GM12878 (cell line): Measurements from ENCODE around the gene APLN.

ENCODE experiments used
- CEBPB ChIP-seq, 2 experiments: fragments of 150-350 bp in 1 of 2; IDR thresholded peaks; 2 replicates each; pipeline ENCODE4 v1.6.1; 2012 to 2014; ENCODE audit warnings: low read depth in 2 of 2, low read length in 2 of 2, borderline replicate concordance in 1 of 2, inconsistent platforms in 1 of 2
- CHD4 ChIP-seq: fragments of 200-600 bp; sonication (generic); IDR thresholded peaks from 2 replicates; pipeline ENCODE4 v1.6.1; 2016; ENCODE audit warnings: mild to moderate bottlenecking
- CTCF ChIP-seq, 3 experiments: IDR thresholded peaks in 2 of 3; conservative IDR thresholded peaks in 1 of 3; 2 replicates each; pipeline ENCODE4 v1.5.1; 2011; ENCODE audit warnings: low read depth in 3 of 3, low read length in 3 of 3, mild to moderate bottlenecking in 3 of 3, control low read depth in 2 of 3, moderate library complexity in 2 of 3, inconsistent platforms in 1 of 3, mixed read lengths in 1 of 3; ENCODE audit not compliant: control insufficient read depth in 2 of 3, insufficient read depth in 1 of 3; ENCODE audit errors: extremely low read depth in 1 of 3
- E2F4 ChIP-seq: IDR thresholded peaks from 2 replicates; pipeline ENCODE4 v1.6.1; 2012; ENCODE audit warnings: low read depth, low read length, improper control_type of control experiment
- EP300 ChIP-seq, 2 experiments: fragments of 150-350 bp in 1 of 2; IDR thresholded peaks; 2 replicates each; pipeline ENCODE4 v1.6.1; 2011 to 2012; ENCODE audit warnings: low read depth in 2 of 2, low read length in 2 of 2, borderline replicate concordance in 1 of 2, improper control_type of control experiment in 1 of 2, inconsistent platforms in 1 of 2; ENCODE audit not compliant: control insufficient read depth in 1 of 2
- GATAD2B ChIP-seq: fragments of 450-650 bp; conservative IDR thresholded peaks from 2 replicates; pipeline ENCODE4 v1.6.1; 2017; ENCODE audit warnings: low read depth, mild to moderate bottlenecking, moderate library complexity
- HCFC1 ChIP-seq: fragments of 150-350 bp; IDR thresholded peaks from 2 replicates; pipeline ENCODE4 v1.6.1; 2014; ENCODE audit warnings: low read length
- HDGF ChIP-seq: fragments of 450-650 bp; IDR thresholded peaks from 2 replicates; pipeline ENCODE4 v1.6.1; 2016; ENCODE audit warnings: antibody characterized with exemption
- PAX8 ChIP-seq: fragments of 450-650 bp; IDR thresholded peaks from 2 replicates; pipeline ENCODE4 v1.6.1; 2017; ENCODE audit warnings: mild to moderate bottlenecking, moderate library complexity
- POLR2AphosphoS5 ChIP-seq: IDR thresholded peaks from 2 replicates; pipeline ENCODE4 v1.6.1; 2011; ENCODE audit warnings: mild to moderate bottlenecking, low read length, inconsistent platforms
- REST ChIP-seq: IDR thresholded peaks from 2 replicates; pipeline ENCODE4 v1.6.1; 2012; ENCODE audit warnings: mild to moderate bottlenecking, low read depth, low read length
- SMARCA5 ChIP-seq: fragments of 450-650 bp; IDR thresholded peaks from 2 replicates; pipeline ENCODE4 v1.6.1; 2017; ENCODE audit warnings: mild to moderate bottlenecking
- YY1 ChIP-seq: IDR thresholded peaks from 2 replicates; pipeline ENCODE4 v1.6.1; 2011; ENCODE audit warnings: low read depth, mild to moderate bottlenecking, low read length
- ZNF687 ChIP-seq: fragments of 450-650 bp; IDR thresholded peaks from 2 replicates; pipeline ENCODE4 v1.6.1; 2017; ENCODE audit warnings: mild to moderate bottlenecking, moderate library complexity

- TF ChIP-seq POLR2AphosphoS5 = no peak
- no peak for TF ChIP-seq HCFC1
- no peak for TF ChIP-seq HDGF
- no peak for TF ChIP-seq CEBPB (IDR thresholded peaks at IDR 0.05; ENCODE audit: borderline replicate concordance in 1 of 2, low read depth in 2 of 2, low read length in 2 of 2)
- no peak for TF ChIP-seq YY1
- no peak for TF ChIP-seq REST
- no peak for TF ChIP-seq CHD4
- TF ChIP-seq ZNF687 = no peak
- no peak for TF ChIP-seq CTCF (IDR thresholded peaks at IDR 0.05 in 2 of 3, conservative IDR thresholded peaks at IDR 0.05 in 1 of 3; ENCODE audit: control insufficient read depth in 2 of 3, extremely low read depth in 1 of 3, insufficient read depth in 1 of 3, low read depth in 3 of 3, low read length in 3 of 3)
- no peak for TF ChIP-seq SMARCA5
- no peak for TF ChIP-seq EP300 (IDR thresholded peaks at IDR 0.05; ENCODE audit: borderline replicate concordance in 1 of 2, control insufficient read depth in 1 of 2, low read depth in 2 of 2, low read length in 2 of 2)
- no peak for TF ChIP-seq GATAD2B
- no peak for TF ChIP-seq PAX8
- no peak for TF ChIP-seq E2F4
Observed at GRCh38 chrX:129659141-129659540, 4.4 kb upstream of the APLN start.
